ENCODE measurements around the gene PPP1R13L. TPM values are rescaled to one million over a fixed set of nuclear protein-coding genes. Genes with fewer than 3 reads are reported as not detected.

The PPP1R13L gene
- total RNA-seq, 4 donors from 2014 or later = 195 to 597 (median 280) TPM

GRCh38 chr19:45442778-45443461 lies 38.1 kb upstream of the PPP1R13L start:
- H3K27me3 ChIP-seq = no peaks in the 10 kb centered on the region
- peak overlapping the region; percentile 96 for H3K27ac ChIP-seq
- peak in 1 of 3 donors; percentile 23 for TF ChIP-seq POLR2AphosphoS5 (IDR thresholded peaks at IDR 0.05)
- no peak for TF ChIP-seq POLR2A (IDR thresholded peaks at IDR 0.05)
- peak overlapping the region; percentile 60 for H3K4me3 ChIP-seq
- no peaks in the 10 kb centered on the region for H3K9me3 ChIP-seq
- DNase-seq (ENCODE audit: low spot score in 2 of 2) = peak in 1 of 2 donors; percentile 89
- WGBS = 21% methylated on average over 7 of the region's 15 CpGs
- H3K4me1 ChIP-seq = peaks cover 70% of the 10 kb centered on the region
- no peaks in the 10 kb centered on the region for H3K36me3 ChIP-seq

GRCh38 chr19:45442408-45442777 lies 37.5 kb upstream of the PPP1R13L start:
- Histone ChIP-seq H3K27ac (peak overlapping the region; percentile 96), H3K4me1 (peaks cover 65% of the 10 kb centered on the region)
- 88% methylated on average over 2 of the region's 2 CpGs for WGBS

DNA sequence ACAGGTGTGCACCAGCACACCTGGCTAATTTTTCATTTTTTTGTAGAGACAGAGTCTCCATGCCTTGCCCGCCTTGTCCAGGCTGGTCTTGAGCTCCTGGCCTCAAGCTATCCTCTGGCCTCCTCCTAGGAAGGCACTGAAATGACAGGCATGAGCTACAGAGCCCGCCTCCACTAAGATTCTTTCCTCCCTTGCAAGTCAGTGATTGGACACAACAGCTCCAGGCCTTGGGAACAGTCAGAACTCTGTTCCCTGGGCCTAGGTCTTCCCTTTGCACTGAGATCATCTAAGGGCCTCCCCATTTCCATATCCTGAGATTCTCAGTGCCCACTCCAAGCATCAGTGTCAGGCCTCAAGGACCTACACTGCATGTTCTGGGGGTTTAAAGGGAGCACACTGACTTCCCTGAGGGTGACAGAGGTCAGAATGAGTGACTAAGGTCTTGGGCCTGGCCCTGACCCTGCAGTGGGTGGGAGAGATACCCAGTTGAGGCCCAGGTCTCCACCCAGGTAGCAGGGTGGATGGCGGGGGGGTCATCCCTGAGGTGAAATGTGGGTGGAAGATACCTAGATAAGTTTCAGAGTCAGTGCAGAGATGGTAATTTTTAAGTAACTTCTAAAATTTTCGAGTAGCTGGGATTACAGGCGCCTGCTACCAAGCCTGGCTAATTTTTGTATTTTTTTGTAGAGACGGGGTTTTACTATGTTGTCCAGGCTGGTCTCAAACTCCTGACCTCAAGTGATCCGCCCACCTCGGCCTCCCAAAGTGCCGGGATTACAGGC lies 36.2 kb upstream of the PPP1R13L start:
- no peaks in the 10 kb centered on the region for H3K27me3 ChIP-seq
- H3K4me1 ChIP-seq = peaks cover 53% of the 10 kb centered on the region
- TF ChIP-seq POLR2AphosphoS5 (IDR thresholded peaks at IDR 0.05) (no peak), EP300 (IDR thresholded peaks at IDR 0.05) (no peak), POLR2A (IDR thresholded peaks at IDR 0.05) (no peak)
- TF ChIP-seq, protein P1, sequence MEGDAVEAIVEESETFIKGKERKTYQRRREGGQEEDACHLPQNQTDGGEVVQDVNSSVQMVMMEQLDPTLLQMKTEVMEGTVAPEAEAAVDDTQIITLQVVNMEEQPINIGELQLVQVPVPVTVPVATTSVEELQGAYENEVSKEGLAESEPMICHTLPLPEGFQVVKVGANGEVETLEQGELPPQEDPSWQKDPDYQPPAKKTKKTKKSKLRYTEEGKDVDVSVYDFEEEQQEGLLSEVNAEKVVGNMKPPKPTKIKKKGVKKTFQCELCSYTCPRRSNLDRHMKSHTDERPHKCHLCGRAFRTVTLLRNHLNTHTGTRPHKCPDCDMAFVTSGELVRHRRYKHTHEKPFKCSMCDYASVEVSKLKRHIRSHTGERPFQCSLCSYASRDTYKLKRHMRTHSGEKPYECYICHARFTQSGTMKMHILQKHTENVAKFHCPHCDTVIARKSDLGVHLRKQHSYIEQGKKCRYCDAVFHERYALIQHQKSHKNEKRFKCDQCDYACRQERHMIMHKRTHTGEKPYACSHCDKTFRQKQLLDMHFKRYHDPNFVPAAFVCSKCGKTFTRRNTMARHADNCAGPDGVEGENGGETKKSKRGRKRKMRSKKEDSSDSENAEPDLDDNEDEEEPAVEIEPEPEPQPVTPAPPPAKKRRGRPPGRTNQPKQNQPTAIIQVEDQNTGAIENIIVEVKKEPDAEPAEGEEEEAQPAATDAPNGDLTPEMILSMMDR (IDR thresholded peaks at IDR 0.05) = no peak
- peak overlapping the region; percentile 91 for H3K27ac ChIP-seq
- 82% methylated on average over 9 of the region's 9 CpGs for WGBS
- H3K9me3 ChIP-seq = no peaks in the 10 kb centered on the region
- no peak for DNase-seq (ENCODE audit: low spot score in 2 of 2)
- H3K36me3 ChIP-seq = no peaks in the 10 kb centered on the region
- no peak overlapping the region for H3K4me3 ChIP-seq

More at GRCh38 chr19:45442408-45442777, 37.5 kb upstream of the PPP1R13L start:
- H3K9me3 ChIP-seq = no peaks in the 10 kb centered on the region
- H3K36me3 ChIP-seq = no peaks in the 10 kb centered on the region
- H3K27me3 ChIP-seq = no peaks in the 10 kb centered on the region
- DNase-seq (ENCODE audit: low spot score in 2 of 2) = no peak
- H3K4me3 ChIP-seq = no peak overlapping the region
- no peak for TF ChIP-seq EP300 (IDR thresholded peaks at IDR 0.05)
- no peak for TF ChIP-seq POLR2A (IDR thresholded peaks at IDR 0.05)
- TF ChIP-seq, protein P1 (IDR thresholded peaks at IDR 0.05) = no peak

- H3K27me3 ChIP-seq = no peaks in the 10 kb centered on the region
- no peak for DNase-seq (ENCODE audit: low spot score in 2 of 2)
- TF ChIP-seq POLR2AphosphoS5 (IDR thresholded peaks at IDR 0.05) (no peak), EP300 (IDR thresholded peaks at IDR 0.05) (no peak), POLR2A (IDR thresholded peaks at IDR 0.05) (no peak)
- TF ChIP-seq, protein P1 (IDR thresholded peaks at IDR 0.05) = no peak
- no peaks in the 10 kb centered on the region for H3K9me3 ChIP-seq
- H3K36me3 ChIP-seq = no peaks in the 10 kb centered on the region
- peak overlapping the region; percentile 91 for H3K27ac ChIP-seq
- peaks cover 45% of the 10 kb centered on the region for H3K4me1 ChIP-seq
- peak overlapping the region; percentile 83 for H3K4me3 ChIP-seq
- WGBS = 61% methylated on average over 9 of the region's 9 CpGs
Observed at GRCh38 chr19:45440259-45440638, 35.4 kb upstream of the PPP1R13L start.

DNA sequence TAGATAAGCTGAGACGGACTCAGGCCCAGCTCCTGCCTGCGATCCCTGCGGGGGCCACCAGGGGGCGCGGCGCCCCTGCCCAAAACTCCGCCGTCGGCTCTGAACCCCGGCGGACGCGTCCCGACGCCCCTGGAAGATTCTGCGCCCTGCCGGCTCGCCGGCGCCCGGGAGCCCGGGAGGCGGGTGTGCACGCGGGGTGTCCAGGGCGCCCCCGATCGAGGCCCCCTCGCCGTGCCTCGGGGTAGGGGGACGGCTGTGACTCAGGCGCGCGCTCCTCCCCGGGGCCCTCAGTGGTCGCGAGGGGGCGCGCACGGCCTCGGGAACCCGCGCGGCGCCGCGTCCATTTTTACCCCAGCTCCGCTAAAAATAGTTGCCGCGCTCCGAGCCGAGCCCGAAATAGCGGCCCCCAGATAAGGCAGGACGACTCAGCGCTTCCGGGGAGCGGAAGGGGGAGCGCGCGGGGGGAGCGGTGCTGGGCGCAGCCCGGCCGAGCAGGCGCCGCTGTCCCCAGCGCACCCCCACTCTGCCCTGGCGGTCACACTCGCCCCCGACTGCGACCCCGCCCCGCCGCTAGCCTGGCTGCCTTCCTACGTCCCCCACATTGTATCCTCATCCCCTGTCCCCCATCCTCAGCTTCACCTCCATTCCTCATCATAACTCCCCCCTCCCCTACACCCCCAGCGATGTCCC lies 34.8 kb upstream of the PPP1R13L start:
- Histone ChIP-seq H3K4me1 (peaks cover 40% of the 10 kb centered on the region), H3K36me3 (no peaks in the 10 kb centered on the region), H3K27ac (peak overlapping the region; percentile 91), H3K9me3 (no peaks in the 10 kb centered on the region), H3K27me3 (no peaks in the 10 kb centered on the region), H3K4me3 (peak overlapping the region; percentile 83)
- WGBS = under 1% methylated on average over 47 of the region's 78 CpGs
- peak in 1 of 2 donors; percentile 88 for DNase-seq (ENCODE audit: low spot score in 2 of 2)
- no peak for TF ChIP-seq EP300 (IDR thresholded peaks at IDR 0.05)
- TF ChIP-seq, protein P1 (IDR thresholded peaks at IDR 0.05) = peak; percentile 99
- peak in 1 of 3 donors; percentile 44 for TF ChIP-seq POLR2AphosphoS5 (IDR thresholded peaks at IDR 0.05)

Data from suprapubic skin (tissue), 4 donors.